ENCODE data around the gene CBX1.

The CBX1 gene

GRCh38 chr17:48101012-48101720, at the start of gene CBX1:
CBX1 (minus strand) TSS chr17:48101478; CDS start chr17:48077004, 24,474 bp downstream.
- DNase-seq = peak; percentile 93

GRCh38 chr17:48150597-48151001, 49.3 kb upstream of the CBX1 start:
- DNase-seq = no peak

- DNase-seq = no peak
These were observed 48.6 kb upstream of the CBX1 start for GRCh38 chr17:48149787-48150463.

GRCh38 chr17:48148854-48149786, 47.8 kb upstream of the CBX1 start:
- no peak for DNase-seq

GRCh38 chr17:48148029-48148770, 46.9 kb upstream of the CBX1 start:
- DNase-seq = no peak

- no peak for DNase-seq
These were observed 43.9 kb upstream of the CBX1 start for GRCh38 chr17:48144976-48145798.

- no peak for DNase-seq
These were observed 43.0 kb upstream of the CBX1 start for GRCh38 chr17:48144231-48144630.

- DNase-seq = no peak
These were observed 42.4 kb upstream of the CBX1 start for GRCh38 chr17:48143629-48144028.

GRCh38 chr17:48139944-48140343, 38.7 kb upstream of the CBX1 start:
- no peak for DNase-seq

GRCh38 chr17:48137656-48138055, 36.4 kb upstream of the CBX1 start:
- no peak for DNase-seq

GRCh38 chr17:48134912-48135480, 33.7 kb upstream of the CBX1 start:
- no peak for DNase-seq

- no peak for DNase-seq
These were observed 31.1 kb upstream of the CBX1 start for GRCh38 chr17:48132385-48132784.

GRCh38 chr17:48131216-48131824, 30.0 kb upstream of the CBX1 start:
- DNase-seq = no peak

GRCh38 chr17:48129981-48130380, 28.7 kb upstream of the CBX1 start:
- DNase-seq = no peak

- no peak for DNase-seq
These were observed 27.1 kb upstream of the CBX1 start for GRCh38 chr17:48128400-48128799.

GRCh38 chr17:48127371-48128051, 26.2 kb upstream of the CBX1 start:
- no peak for DNase-seq

GRCh38 chr17:48126532-48126850, 25.2 kb upstream of the CBX1 start:
- no peak for DNase-seq

GRCh38 chr17:48125829-48126531, 24.7 kb upstream of the CBX1 start:
- no peak for DNase-seq

- DNase-seq = no peak
These were observed 22.6 kb upstream of the CBX1 start for GRCh38 chr17:48123776-48124388.
